Retina (tissue), 1 donor: ENCODE results near the gene SLC1A5.

Experiments
- DNase-seq: peaks from one replicate; pipeline ENCODE4 v3.0.0-alpha.2; 2016

The SLC1A5 gene

GRCh38 chr19:46741447-46741846 lies 46.9 kb downstream of the SLC1A5 start:
- DNase-seq: no peak

- DNase-seq: no peak
Measured at GRCh38 chr19:46739290-46739771, 49.1 kb downstream of the SLC1A5 start.

GRCh38 chr19:46737761-46738171 lies 50.6 kb downstream of the SLC1A5 start:
- no peak for DNase-seq

- DNase-seq: no peak
Measured at GRCh38 chr19:46737298-46737654, 51.1 kb downstream of the SLC1A5 start.

GRCh38 chr19:46736531-46737297 lies 51.7 kb downstream of the SLC1A5 start:
- no peak for DNase-seq

- no peak for DNase-seq
Measured at GRCh38 chr19:46733690-46734292, 54.6 kb downstream of the SLC1A5 start.

- no peak for DNase-seq
Measured at GRCh38 chr19:46732966-46733689, 55.3 kb downstream of the SLC1A5 start.

- DNase-seq: no peak
Measured at GRCh38 chr19:46732172-46732938, 56.0 kb downstream of the SLC1A5 start.

GRCh38 chr19:46731584-46731983 lies 56.8 kb downstream of the SLC1A5 start:
- no peak for DNase-seq

- DNase-seq: no peak
Measured at GRCh38 chr19:46731007-46731501, 57.3 kb downstream of the SLC1A5 start.

GRCh38 chr19:46730595-46730994 lies 57.8 kb downstream of the SLC1A5 start:
- DNase-seq: no peak

GRCh38 chr19:46730187-46730586 lies 58.2 kb downstream of the SLC1A5 start:
- DNase-seq: no peak

- no peak for DNase-seq
Measured at GRCh38 chr19:46729696-46730095, 58.7 kb downstream of the SLC1A5 start.

GRCh38 chr19:46728693-46729339 lies 59.6 kb downstream of the SLC1A5 start:
- DNase-seq: peak; percentile 64

- DNase-seq: no peak
Measured at GRCh38 chr19:46728208-46728607, 60.2 kb downstream of the SLC1A5 start.

- DNase-seq: no peak
Measured at GRCh38 chr19:46727757-46728156, 60.6 kb downstream of the SLC1A5 start.

GRCh38 chr19:46726971-46727501 lies 61.4 kb downstream of the SLC1A5 start:
- DNase-seq: no peak

- DNase-seq: no peak
Measured at GRCh38 chr19:46726551-46726950, 61.8 kb downstream of the SLC1A5 start.

GRCh38 chr19:46725859-46726393 lies 62.5 kb downstream of the SLC1A5 start:
- no peak for DNase-seq

- DNase-seq: no peak
Measured at GRCh38 chr19:46725036-46725820, 63.2 kb downstream of the SLC1A5 start.
